Islet precursor cell (in vitro differentiated cells): Measurements from ENCODE around the gene ITGB3.

Experiments used
- DNase-seq: peaks from one replicate; pipeline ENCODE4 v3.0.0-alpha.2; 2018

ITGB3 gene

DNA sequence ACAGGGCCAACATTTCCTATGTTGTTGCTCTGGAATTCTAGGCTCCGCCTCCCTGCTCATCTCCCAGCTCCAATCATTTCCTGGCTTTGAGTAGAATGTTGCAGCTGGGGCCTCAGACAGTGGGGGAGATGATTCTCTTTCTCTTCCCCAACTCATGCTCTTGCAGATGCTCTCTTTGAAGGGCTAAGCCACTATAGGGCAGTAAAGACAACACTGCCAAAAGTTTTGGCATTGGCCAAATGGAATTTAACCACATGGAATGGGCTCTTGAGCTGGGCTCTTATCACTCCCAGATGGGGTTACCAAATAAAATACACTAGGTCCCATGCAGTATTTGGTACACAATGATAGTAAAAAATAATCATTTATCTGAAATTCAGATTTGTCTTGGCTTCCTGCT lies 50.6 kb downstream of the ITGB3 start:
- no peak for DNase-seq

GRCh38 chr17:47305302-47305923 lies 51.8 kb downstream of the ITGB3 start:
- peak; percentile 65 for DNase-seq

DNA sequence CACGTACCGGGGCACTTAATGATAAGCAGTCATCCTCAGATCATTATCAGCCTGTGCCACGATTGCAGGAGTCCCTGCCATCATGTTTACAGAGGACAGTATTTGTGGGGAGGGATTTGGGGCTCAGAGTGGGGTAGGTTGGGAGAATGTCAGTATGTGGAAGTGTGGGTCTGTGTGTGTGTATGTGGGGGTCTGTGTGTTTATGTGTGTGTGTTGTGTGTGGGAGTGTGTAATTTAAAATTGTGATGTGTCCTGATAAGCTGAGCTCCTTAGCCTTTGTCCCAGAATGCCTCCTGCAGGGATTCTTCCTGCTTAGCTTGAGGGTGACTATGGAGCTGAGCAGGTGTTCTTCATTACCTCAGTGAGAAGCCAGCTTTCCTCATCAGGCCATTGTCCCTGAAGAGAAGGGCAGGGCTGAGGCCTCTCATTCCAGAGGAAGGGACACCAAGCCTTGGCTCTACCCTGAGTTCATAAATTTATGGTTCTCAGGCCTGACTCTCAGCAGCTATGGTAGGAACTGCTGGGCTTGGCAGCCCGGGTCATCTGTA lies 56.6 kb downstream of the ITGB3 start:
- DNase-seq: no peak

DNA sequence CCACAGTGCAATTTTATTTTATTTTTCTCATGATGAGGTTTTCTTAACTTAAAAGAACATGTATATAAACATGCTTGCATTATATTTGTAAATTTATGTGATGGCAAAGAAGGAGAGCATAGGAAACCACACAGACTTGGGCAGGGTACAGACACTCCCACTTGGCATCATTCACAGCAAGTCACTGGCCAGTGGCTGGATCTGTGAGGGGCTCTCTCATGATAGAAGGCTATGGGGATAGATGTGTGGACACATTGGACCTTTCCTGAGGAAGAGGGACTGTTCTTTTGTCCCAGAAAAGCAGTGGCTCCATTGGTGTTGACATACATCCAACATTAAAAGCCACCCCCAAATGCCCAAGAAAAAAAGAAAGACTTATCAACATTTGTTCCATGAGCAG lies 57.8 kb downstream of the ITGB3 start:
- DNase-seq: no peak

DNA sequence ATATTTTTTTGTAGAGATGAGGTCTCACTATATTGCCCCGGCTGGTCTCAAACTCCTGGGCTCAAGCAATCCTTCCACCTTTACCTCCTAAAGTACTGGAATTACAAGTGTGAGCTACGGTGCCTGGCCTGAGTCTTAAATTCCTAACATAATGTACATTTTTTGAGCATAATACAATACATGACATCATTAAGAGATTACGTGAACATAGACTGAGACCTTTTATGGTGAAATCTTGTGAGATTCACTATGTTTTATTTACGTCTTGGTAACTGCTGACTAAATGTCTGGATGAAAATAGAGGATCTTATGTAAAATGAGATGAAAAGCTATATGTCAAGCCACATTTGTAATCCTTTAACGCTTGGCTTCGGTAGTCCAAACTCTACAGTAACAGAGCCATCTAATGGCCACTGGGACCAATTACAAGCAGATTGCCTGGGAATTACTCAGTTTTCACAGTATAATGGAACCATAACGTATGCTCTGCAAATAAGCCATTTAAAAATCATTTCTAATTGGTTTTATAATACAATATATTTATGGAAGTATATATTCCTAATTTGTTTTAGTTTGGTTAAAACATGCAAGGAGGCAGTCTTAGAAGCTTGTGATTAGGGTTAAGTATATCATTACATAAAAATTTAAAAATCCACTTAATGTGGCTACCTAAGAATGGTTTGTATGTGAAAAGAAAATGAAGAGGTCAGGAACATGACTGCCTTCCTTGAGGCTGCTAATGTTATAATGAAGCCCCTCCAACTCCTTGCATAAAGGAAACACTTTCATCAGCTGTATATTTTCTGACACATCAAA lies 62.0 kb downstream of the ITGB3 start:
- no peak for DNase-seq

DNA sequence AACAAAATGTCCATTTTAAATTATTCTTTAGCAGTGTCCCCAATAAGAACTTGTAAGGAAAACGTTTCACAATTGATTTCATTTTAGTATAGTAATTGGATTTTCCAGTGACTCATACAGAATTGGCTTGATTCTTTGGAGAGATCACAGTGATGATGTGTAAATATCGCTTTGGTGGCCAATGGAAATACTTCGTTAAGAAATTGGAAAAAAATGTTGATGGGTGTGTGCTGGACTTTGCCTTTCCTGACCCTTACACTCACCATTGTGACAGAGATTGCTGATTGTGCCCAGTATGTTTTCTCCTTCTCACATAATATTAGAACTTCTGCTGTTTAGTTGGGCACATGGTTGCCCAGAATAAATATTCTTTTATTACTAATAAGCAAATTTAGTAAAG lies 62.7 kb downstream of the ITGB3 start:
- no peak for DNase-seq

DNA sequence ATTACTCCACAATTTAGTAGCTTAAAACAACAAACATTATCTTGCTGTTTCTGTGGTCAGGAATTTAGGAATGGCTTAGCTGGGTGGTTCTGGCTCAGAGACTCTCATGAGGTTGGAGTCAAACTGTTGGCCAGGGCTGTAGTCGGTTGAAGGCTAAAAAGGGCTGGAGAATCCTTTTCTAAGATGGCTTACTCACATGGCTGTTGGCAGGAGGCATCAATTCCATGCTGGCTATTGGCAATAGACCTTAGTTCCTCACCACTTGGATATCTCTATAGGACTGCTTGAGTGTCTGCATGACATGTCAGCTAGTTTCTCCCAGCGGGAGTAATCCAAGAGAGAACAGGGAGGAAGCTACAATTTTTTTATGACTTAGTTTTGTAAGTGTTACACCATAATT lies 63.5 kb downstream of the ITGB3 start:
- no peak for DNase-seq

DNA sequence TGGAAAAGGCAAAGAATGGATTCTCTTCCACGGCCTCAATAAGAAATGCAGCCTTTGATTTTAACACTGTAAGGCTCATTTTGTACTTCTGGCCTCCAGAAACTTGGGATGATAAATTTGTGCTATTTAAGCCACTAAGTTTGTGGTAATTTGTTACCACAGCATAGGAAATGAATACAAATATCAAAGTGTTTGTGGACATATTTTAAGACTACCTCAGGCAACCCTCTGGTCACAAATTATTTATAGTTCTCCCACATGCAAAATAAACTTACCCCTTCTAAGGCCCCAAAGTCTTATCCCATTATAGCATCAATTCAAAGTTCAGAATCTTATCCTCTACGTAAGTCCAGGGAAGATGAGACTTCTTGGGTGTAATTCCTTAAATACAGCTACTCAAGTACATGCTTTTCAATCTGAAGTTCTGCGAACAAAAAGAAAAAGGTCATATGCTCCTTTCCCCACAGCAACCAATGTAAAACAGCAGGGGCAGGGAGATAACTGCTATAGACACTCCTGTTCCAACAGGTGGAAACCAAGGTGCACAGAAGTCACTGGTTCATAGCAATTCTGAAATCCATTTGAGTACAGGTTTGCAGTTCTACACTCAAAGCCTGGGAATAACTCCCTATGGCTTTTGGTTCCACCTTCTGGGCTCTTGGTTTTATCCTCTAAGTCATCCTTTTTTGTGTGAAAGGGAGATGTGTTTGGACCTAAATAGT lies 64.7 kb downstream of the ITGB3 start:
- DNase-seq: no peak

DNA sequence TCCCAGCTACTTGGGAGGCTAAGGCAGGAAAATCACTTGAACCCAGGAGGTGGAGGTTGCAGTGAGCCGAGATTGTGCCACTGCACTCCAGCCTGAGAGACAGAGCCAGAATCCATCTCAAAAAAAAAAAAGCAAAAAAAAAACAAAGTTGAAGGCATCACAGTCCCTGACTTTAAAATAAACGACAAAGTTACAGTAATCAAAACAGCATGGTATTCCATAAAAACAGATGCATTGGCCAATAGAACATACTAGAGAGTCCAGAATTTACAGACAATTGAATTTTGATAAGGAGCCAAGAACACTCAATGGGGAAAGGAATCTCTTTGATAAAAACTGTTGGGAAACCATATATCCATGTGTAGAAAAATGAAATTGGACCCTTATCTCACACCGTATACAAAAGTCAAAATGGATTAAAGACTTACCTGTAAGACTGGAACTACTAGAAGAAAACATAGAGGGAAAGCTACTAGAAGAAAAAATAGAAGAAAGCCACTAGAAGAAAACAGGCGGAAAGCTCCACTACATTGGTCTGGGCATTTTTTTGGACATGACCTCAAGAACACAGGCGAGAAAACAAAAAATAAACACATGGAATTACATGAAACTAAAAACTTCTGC lies 67.4 kb downstream of the ITGB3 start:
- DNase-seq: no peak

DNA sequence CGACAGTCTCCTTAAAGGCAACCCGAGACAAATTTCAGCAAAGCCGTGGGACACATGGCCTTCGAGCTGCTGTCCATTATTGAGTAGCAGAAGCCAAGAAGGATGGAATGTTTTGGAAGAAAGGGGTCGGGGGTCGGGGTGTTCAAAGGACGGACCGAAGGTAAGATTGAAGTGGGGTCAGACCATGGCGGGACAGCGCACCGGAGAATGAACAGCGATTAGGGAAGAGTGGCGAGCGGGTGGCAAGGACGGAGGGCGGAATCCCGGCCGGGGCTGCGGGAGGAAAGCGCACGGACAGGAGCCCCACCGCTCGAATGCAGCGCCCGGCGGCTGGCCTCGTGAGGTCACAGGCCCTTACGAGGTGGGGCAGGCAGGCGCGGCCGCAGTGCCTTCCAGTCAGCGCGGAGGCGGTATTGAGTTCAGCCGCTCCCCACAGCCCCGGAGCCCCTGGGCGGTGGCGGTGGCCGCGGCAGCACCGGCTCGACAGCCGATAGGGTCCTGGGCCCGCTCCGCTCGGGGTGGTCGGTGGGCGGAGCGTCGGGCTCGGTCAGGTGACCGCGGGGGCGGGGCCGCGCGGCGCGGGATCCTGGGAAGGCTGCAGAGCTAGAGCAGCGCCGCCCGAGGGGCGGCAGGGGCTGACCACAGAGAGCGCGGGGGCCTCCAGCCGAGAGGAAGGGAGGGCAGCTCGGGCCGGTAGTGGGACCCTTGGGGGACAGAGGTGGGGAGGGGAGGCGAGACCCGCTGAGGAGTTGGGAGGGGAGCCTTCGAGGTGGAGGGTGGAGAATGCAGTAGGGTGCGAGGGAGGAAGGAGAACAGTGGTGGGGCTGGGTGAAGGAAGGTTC lies 70.0 kb downstream of the ITGB3 start, which contains the start of gene EFCAB13:
Gene EFCAB13, plus strand, starts transcription at position 574 of the 842 bp plus-strand sequence. CDS start 4,399 bp downstream, outside the sequence.
- DNase-seq: peak; percentile 98

- peak; percentile 78 for DNase-seq
These were observed 70.8 kb downstream of the ITGB3 start for GRCh38 chr17:47324224-47325020.

GRCh38 chr17:47325176-47325575 lies 71.5 kb downstream of the ITGB3 start:
- DNase-seq: no peak

DNA sequence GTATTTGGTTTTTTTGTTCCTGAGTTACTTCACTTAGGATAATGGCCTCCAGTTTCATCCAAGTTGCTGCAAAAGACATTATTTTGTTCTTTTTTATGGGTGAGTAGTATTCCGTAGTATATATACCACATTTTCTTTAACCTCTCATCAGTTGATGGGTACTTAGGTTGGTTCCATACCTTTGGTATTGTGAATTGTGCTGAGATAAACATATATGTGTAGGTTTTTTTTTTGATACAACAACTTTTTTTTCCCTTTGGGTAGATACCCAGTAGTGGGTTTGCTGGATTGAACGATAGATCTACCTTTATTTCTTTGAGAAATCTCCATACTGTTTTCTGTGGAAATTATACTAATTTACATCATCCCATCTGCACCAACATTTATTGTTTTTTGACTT lies 76.9 kb downstream of the ITGB3 start:
- no peak for DNase-seq

GRCh38 chr17:47332287-47332686 lies 78.7 kb downstream of the ITGB3 start:
- DNase-seq: no peak

- DNase-seq: no peak
These were observed 81.7 kb downstream of the ITGB3 start for GRCh38 chr17:47335101-47335936.

DNA sequence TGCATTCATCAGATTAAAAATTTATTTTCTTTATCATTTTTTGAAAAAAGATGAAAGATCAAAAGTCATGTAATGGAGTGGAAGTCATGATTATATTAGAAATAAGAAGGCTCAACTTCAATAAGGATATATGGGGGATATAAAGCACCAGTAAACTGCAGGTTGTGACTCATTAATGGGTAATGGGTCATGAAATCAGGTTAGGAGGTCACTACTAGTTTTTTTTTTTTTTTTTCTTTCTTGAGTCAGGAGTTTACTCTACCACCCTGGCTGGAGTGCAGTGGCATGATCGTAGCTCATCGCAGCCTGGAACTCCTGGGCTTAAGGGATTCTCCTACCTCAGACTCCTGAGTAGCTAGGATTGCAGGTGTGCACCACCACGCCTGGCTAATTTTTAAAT lies 84.4 kb downstream of the ITGB3 start:
- DNase-seq: no peak

DNA sequence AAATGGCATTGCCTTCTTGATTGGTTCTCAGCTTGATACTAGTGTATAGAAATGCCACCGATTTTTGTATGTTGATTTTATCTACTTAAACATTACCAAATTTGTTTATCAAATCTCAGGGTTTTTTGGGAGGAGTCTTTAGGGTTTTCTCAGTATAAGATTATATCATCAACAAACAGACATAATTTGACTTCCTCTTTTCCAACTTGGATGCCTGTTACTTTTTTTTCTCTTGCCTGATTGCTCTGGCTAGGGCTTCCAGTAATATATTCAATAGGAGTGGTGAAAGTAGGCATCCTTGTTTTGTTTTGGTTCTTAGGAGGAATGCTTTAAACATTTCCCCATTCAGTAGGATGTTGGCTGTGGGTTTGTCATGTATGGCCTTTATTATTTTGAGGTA lies 99.2 kb downstream of the ITGB3 start:
- DNase-seq: no peak

GRCh38 chr17:47358652-47359051 lies 105.0 kb downstream of the ITGB3 start:
- no peak for DNase-seq
